CD4-positive, alpha-beta T cell treated with Interleukin-17A for 4 hours (primary cell): ENCODE results near the gene LGALS7.
"Not testable (repeated sequence)": the region's sequence is repeated elsewhere in the genome, so short reads cannot be mapped to it uniquely, and the experiment has no call there.

Experiments used
- DNase-seq: peaks from one replicate; pipeline ENCODE4 v3.0.0-alpha.2; 2020; ENCODE audit warnings: mixed read lengths

The LGALS7 gene

GRCh38 chr19:38770228-38770948 is 2.9 kb downstream of the LGALS7 start:
- not testable (repeated sequence) for DNase-seq

DNA sequence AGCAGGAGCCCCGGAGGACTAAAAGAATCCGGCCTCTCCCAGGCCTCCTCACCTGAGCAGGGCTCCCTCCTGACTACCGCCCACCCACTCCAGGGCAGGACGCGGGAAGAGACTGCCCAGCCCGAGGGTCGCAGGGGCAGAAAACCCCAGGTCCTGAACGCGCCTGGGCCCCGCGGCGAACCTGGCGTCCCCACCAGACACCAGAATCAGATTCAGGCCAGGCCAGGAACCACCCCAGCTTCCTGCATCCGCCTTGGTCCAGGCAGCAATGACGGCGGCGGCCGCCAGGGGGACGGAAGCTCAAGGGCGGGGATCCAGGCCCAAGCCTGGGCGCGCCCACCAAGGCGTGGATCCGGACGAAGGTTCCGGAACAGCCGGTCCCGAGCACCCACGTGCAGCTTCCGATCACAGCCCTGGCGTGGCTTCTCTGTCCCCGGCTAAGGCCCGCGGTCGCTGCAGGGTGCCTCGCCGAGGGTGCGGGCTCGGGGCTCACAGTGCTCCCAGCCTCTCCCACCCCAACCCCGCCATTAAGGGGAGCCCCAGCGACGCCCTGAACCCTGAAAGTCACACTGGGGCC is 3.6 kb downstream of the LGALS7 start:
- peak; percentile 94 for DNase-seq

- DNase-seq: no peak
Measured at GRCh38 chr19:38766276-38767047, 6.9 kb downstream of the LGALS7 start.

- DNase-seq: no peak
Measured at GRCh38 chr19:38765214-38765613, 8.1 kb downstream of the LGALS7 start.

- DNase-seq: no peak
Measured at GRCh38 chr19:38763795-38764220, 9.5 kb downstream of the LGALS7 start.

DNA sequence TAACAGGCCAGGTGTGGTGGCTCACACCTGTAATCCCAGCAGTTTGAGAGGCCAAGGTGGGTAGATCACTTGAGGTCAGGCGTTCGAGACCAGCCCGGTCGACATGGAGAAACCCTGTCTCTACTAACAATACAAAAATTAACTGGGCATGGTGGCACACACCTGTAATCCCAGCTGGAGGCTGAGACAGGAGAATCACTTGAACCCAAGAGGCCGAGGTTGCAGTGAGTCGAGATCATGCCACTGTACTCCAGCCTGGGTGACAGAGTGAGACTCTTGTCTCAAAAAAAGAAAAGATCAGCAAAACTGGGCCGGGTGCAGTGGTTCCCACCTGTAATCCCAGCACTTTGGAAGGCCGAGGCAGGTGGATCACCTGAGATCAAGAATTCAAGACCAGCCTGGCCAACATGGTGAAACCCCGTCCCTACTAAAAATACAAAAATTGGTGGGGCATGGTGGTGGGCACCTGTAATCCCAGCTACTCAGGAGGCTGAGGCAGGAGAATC is 11.4 kb downstream of the LGALS7 start:
- DNase-seq: not testable (repeated sequence)

GRCh38 chr19:38760805-38761517 is 12.4 kb downstream of the LGALS7 start:
- DNase-seq: not testable (repeated sequence)

DNA sequence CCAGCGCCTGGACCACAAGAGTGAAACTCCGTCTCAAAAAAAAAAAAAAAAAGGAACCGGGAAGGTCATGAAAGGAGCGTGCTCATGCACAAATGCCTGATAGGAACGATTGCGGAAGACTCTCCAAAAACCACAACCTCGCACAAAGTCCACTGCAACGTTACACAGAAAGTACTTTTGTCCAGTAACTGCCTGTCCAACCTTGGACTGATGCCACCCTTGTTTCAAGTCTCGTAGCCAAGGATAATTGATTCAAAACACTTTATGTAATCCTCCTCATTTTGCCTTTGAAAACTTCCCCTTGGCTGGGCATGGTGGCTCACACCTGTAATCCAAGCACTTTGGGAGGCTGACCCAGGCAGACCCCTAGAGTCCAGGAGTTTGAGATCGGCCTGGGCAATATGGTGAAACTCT is 13.7 kb downstream of the LGALS7 start:
- DNase-seq: no peak

GRCh38 chr19:38754196-38754595 is 19.1 kb downstream of the LGALS7 start:
- not testable (repeated sequence) for DNase-seq

- not testable (repeated sequence) for DNase-seq
Measured at GRCh38 chr19:38753783-38754182, 19.5 kb downstream of the LGALS7 start.

DNA sequence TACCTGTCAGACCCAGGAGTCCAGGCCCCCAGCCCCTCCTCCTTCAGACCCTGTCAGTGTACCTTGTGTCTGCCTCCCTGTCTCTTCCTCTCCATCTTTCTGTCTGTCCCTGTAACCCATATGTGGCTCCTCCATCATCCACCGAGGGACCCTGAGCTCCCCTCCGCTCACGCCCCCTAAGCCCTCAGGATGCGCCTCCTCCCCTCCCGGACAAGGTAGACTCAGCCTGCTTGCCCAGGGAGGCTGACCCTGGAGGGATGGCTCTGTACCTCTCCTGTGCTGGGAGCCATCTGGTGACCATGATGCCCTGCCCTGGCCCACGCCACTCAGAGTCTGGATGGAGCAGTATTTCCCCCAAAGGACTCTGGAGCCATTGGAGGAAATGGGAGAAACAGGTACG is 28.0 kb downstream of the LGALS7 start:
- no peak for DNase-seq

GRCh38 chr19:38744874-38745273 is 28.4 kb downstream of the LGALS7 start:
- DNase-seq: no peak

DNA sequence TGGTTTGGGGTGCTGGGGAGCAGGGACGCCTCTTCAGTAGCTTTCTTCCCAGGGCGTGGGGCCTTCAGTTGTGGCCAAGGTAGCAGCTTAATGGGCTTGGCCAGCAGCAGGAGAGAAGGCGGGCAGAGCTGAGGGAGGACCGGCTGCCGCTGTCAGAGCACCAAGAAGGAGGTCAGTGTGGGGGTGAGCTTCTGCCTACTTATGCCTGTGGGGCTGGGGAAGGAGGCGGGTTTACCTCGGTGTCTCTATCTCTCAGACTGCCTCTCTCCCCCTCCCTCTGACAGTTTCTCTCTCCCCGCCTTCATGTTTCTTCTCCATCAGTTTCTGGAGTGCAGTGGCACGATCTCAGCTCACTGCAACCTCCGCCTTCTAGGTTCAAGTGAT is 29.0 kb downstream of the LGALS7 start, which contains the start of gene CAPN12:
CAPN12 (minus strand) TSS at position 177 of the 384 bp plus-strand sequence. CDS start 309 bp downstream, outside the sequence.
- no peak for DNase-seq

- no peak for DNase-seq
Measured at GRCh38 chr19:38743394-38744297, 29.7 kb downstream of the LGALS7 start.

- no peak for DNase-seq
Measured at GRCh38 chr19:38742906-38743305, 30.4 kb downstream of the LGALS7 start.

DNA sequence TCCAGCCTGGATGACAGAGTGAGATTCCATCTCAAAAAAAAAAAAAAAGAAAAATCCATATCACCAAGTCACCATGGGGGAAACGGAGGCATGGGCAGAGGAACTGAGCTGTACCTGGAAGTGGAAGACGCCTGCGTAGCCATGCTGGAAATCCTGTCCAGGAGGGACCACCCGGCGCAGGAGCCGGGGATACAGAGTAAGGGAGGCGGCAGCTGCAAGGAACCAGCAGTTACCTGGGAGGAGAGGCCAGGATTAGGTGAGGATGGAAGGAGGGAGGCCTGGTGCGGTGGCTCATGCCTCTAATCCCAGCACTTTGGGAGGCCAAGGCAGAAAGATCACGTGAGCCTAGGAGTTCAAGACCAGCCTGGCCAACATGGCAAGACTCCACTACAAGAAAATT is 31.0 kb downstream of the LGALS7 start:
- DNase-seq: no peak

- DNase-seq: no peak
Measured at GRCh38 chr19:38741670-38742069, 31.6 kb downstream of the LGALS7 start.

GRCh38 chr19:38740932-38741331 is 32.4 kb downstream of the LGALS7 start:
- no peak for DNase-seq

DNA sequence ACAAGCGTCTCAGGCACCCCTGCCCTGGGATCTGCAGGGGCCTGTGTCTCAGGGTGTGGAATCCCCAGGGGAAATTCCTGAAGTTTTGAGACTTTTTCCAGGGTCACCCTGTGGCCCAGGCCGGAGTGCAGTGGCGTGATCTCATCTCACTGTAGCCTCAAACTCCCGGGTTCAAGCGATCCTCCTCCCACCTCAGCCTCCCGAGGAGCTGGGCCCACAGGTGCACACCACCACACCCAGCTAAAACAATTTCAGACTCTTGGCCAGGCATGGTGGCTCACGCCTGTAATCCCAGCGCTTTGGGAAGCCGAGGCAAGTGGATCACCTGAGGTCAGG is 33.1 kb downstream of the LGALS7 start:
- DNase-seq: no peak

- DNase-seq: peak; percentile 27
Measured at GRCh38 chr19:38739440-38740256, 33.7 kb downstream of the LGALS7 start.
